Measurements from ENCODE around the gene STON2.

DNA sequence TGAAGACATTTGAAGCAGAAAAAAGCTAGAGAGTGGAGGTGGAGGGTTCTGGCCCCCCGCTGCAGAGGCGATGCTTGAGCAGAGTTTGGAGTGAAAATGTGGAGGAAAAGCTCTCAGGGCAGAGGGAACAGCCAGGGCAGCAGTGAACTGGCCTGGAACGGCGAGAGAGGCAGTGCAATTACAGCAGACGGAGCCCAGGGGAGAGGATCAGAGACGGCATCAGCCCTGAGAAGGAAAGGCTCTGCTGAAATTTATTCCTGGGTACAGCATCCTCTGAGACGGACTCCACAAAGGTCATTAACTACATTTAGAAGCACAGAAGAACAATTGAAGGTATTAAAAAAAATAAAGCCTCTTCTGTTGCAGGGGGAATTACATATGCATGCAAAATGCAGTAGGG is 14.2 kb downstream of the STON2 start:
- no peak for TF ChIP-seq POLR2AphosphoS5 (IDR thresholded peaks at IDR 0.05; ENCODE audit: low read depth, low read length)
- no peak for TF ChIP-seq TAF1 (IDR thresholded peaks at IDR 0.05; ENCODE audit: borderline replicate concordance, low read depth, low read length)
- no peak for TF ChIP-seq POLR2A (IDR thresholded peaks at IDR 0.05; ENCODE audit: low read depth, low read length)

Data from GM12892 (cell line).